GM12875 (cell line): ENCODE measurements around the gene CD7.
A peak's percentile ranks its signal among the peaks of the same experiment; 100 is the strongest.

Experiments
- H3K4me3 ChIP-seq: one replicate; pipeline ENCODE4 v1.5.1; 2011; ENCODE audit warnings: low read depth, low read length, control low read depth
- TF ChIP-seq, protein P1 (sequence below): IDR thresholded peaks from 2 replicates; pipeline ENCODE4 v1.5.1; 2011; ENCODE audit warnings: low read depth, mild to moderate bottlenecking, control low read depth, inconsistent platforms, low read length, moderate library complexity, borderline replicate concordance; ENCODE audit not compliant: insufficient read depth

Gene CD7

DNA sequence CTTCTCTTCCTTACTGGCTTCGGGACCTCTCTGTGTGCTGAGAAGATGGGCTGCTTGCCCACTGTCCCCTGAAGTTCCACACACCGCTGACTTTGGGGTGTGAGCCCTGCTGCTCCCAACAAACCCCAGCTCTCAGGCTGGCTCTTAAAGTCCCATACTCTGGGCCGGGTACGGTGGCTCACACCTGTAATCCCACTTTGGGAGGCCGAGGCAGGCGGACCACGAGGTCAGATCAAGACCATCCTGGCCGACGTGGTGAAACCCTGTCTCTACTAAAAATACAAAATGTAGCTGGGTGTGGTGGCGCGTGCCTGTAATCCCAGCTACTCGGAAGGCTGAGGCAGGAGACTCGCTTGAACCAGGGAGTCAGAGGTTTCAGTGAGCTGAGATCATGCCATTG lies 17.2 kb downstream of the CD7 start:
- no peak overlapping the region for H3K4me3 ChIP-seq
- TF ChIP-seq, protein P1, sequence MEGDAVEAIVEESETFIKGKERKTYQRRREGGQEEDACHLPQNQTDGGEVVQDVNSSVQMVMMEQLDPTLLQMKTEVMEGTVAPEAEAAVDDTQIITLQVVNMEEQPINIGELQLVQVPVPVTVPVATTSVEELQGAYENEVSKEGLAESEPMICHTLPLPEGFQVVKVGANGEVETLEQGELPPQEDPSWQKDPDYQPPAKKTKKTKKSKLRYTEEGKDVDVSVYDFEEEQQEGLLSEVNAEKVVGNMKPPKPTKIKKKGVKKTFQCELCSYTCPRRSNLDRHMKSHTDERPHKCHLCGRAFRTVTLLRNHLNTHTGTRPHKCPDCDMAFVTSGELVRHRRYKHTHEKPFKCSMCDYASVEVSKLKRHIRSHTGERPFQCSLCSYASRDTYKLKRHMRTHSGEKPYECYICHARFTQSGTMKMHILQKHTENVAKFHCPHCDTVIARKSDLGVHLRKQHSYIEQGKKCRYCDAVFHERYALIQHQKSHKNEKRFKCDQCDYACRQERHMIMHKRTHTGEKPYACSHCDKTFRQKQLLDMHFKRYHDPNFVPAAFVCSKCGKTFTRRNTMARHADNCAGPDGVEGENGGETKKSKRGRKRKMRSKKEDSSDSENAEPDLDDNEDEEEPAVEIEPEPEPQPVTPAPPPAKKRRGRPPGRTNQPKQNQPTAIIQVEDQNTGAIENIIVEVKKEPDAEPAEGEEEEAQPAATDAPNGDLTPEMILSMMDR: no peak

DNA sequence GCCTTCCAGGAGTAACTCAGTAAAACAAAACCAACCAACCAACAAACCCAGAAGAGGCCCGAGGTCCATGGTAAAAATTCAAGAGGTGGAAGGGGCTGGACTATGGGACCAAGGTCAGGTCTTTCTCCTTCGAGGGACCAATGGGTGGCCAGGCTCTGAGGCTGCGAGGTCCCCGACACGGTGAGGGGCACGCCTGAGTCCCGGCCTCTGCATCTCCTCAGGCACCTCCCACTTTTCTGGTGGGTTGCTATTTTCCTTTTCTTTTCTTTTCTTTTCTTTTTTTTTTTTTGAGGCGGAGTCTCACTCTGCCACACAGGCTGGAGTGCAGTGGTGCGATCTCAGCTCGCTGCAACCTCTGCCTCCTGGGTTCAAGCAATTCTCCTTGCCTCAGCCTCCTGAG lies 18.0 kb downstream of the CD7 start:
- TF ChIP-seq, protein P1: no peak
- no peak overlapping the region for H3K4me3 ChIP-seq

DNA sequence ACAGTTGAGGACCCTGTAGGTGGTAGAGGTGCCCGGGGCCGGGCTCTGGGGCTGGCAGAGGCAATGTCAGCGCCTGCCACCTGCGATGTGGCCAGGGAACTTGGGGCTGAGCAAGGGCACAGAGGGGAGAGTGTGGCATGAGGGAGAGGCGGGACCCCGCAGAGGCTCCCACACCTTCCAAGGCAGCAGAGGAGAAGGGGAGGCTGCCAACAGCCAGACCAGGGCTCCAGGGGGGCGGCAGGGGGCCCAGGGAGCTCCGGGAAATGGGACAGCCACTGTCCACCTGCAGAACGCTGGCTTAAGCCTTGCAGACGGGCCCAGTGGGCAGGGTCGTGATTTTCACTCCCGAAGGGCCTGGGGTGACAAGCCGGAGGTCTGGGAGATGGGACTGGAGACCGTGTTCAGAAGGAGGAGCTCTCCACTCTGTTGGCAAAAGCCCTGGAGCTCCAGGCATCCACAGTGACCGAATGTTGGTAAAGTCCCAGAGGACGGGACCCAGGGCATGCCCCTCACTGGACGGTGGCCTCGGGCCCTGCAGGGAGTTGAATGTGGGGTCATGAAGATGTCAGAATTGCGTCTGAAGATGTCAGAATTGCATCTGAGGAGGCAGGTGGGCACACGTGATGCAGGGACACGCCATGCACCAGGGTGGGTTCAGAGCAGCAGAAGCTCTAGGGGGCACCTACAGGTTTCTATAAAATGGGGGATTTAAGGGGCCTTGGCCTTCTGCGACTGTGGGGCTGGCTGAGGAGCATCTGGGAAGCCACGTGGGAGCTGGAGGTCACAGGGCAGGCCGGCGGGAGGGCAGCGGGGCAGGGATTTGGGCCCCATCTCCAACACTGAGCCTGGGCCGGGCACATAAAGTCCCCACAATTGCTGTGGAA lies 18.6 kb downstream of the CD7 start:
- H3K4me3 ChIP-seq: peak overlapping the region; percentile 68
- TF ChIP-seq, protein P1: no peak

DNA sequence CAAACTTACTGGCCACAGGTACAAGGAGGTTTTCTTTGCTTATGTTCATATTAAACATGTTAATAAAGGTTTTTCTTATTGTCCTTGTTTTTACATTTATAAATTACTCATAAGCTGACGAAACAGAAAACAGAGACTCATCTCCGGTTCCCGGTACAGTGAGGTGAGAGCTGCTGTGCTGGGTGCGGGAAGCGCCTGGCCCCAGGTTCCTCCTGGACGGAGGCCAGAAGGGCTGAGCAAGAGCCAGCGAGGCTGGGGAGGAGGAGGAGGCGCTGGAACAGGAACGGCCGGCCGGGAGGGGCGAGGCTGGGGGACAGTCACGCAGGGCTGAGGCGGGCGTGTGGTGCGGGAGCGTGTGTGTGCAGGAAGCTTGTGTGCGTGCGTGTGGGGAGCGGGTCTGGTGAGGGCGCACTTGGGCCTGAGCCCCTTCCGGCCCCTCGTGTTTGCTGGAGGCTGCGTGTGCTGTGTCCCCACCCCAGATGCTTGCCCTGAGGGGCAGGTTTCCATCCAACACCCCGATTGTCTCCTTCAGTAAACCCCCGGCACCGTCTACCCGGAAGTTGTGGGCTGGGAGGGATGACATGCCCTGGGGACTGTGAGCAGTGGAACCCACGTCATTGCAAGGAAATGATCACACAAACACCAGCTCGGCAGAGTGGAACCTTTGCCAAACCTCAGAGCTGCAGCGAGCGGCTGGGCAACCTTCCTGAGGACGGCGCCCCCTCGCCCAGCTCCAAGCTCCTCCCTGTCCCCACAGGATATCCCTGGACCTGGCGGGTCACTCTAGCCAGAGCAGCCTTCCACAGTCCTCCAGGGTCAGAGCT lies 19.5 kb downstream of the CD7 start:
- TF ChIP-seq, protein P1: 0 out of 2 replicates have a peak, but pooled peaks have one; percentile 13
- peak overlapping the region; percentile 68 for H3K4me3 ChIP-seq

DNA sequence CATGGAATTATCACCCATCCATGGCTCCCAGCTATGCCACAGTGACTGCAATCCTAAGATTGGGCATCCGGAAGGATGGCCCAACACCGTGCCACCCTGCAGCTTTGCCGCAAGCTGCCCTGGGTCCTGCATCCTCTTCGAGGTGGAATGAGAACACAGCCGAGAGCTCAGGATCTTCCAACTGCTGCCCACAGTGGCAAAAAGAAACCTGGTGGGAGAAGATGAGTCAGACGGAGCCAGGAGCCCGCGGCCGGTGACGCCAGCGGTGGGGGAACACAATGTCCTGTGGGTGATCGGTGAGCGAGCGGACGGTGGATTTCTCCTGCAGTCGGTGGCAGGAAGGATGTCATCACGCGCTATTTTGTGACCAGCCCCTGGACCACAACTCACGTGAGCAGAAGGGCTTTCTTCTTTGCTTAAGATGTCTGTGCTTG lies 20.1 kb downstream of the CD7 start:
- H3K4me3 ChIP-seq: peak overlapping the region; percentile 68
- TF ChIP-seq, protein P1: no peak

DNA sequence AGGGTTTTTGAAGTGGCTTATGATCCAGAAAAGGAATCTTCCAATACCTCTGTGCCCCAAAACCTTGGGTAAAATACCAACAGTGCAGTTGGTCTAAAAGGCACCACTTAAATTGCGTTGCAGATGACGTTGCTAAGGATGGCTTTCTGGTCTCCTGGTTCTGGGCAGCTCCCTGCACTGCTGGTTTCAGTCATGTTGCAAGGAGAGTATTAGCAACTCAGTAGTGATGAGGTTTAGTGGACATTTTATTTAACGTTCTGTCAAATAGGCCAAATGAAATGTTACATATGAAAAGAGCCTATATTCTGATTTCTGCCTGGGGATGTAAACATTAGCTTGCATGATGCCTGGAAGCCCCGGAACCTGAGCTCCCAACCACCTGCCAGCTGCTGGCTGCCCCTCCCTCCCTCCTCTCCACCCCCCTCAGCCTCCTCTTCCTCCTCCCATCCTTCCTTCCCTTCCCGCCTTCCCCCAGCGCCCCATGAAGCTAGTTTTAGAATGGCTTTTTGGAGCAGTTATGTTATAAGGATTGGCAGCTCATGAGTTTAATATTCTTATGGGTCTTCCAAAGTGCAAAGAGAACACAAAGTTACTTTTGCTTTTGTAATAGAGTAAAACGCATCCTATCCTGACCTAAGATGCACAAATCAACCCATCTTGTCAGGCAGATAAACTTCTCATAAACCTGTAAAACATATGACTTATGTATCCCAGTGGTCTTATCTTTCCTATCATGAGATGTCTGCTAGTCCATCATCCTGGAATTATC lies 20.7 kb downstream of the CD7 start:
- TF ChIP-seq, protein P1: no peak
- H3K4me3 ChIP-seq: no peak overlapping the region
